SU-DHL-6 (cell line): ENCODE measurements around the gene CEACAM20.
"Not testable (repeated sequence)": the region's sequence is repeated elsewhere in the genome, so short reads cannot be mapped to it uniquely, and the experiment has no call there.

Experiments used
- H2AFZ ChIP-seq: fragments of 200-600 bp; sonication (generic); 2 replicates; pipeline ENCODE4 v1.6.1; 2014; ENCODE audit warnings: low read depth, mild to moderate bottlenecking, moderate library complexity, mixed read lengths, antibody characterized with exemption, low read length; ENCODE audit not compliant: severe bottlenecking
- H3F3A ChIP-seq: fragments of 200-600 bp; shearing (Covaris generic); 2 replicates; pipeline ENCODE4 v1.6.0; 2016; ENCODE audit warnings: antibody characterized with exemption, mild to moderate bottlenecking; ENCODE audit not compliant: insufficient read depth
- H3K27ac ChIP-seq: fragments of 200-600 bp; sonication (generic); 2 replicates; pipeline ENCODE4 v1.5.1; 2016; ENCODE audit warnings: low read depth, mild to moderate bottlenecking, low read length, moderate library complexity, mixed read lengths
- H3K27me3 ChIP-seq: fragments of 200-600 bp; sonication (generic), shearing (Covaris generic); 2 replicates; pipeline ENCODE4 v1.6.0; 2014; ENCODE audit warnings: mild to moderate bottlenecking, low read length
- H3K36me3 ChIP-seq: fragments of 200-600 bp; sonication (generic); 2 replicates; pipeline ENCODE4 v1.6.1; 2014; ENCODE audit warnings: mild to moderate bottlenecking, low read length, mixed read lengths
- H3K4me2 ChIP-seq: fragments of 300-600, 200-600 bp; shearing (Covaris generic), sonication (generic); 2 replicates; pipeline ENCODE4 v1.6.0; 2014; ENCODE audit warnings: low read length, low read depth, mild to moderate bottlenecking; ENCODE audit not compliant: poor library complexity, severe bottlenecking
- H3K4me3 ChIP-seq: fragments of 200-600 bp; sonication (generic); 2 replicates; pipeline ENCODE4 v1.5.1; 2014; ENCODE audit warnings: antibody characterized with exemption, low read length, mild to moderate bottlenecking, mixed read lengths; ENCODE audit not compliant: insufficient read depth, poor library complexity, severe bottlenecking
- H3K79me2 ChIP-seq: fragments of 200-600 bp; sonication (generic); 2 replicates; pipeline ENCODE4 v1.6.1; 2014; ENCODE audit warnings: mild to moderate bottlenecking, low read length, moderate library complexity; ENCODE audit not compliant: insufficient read depth
- H3K9ac ChIP-seq: fragments of 200-600 bp; sonication (generic); 2 replicates; pipeline ENCODE4 v1.7.0; 2014; ENCODE audit warnings: mild to moderate bottlenecking, low read length
- H3K9me2 ChIP-seq: fragments of 200-600 bp; sonication (generic); replicated peaks from 2 replicates; pipeline ENCODE4 v1.6.1; 2014; ENCODE audit warnings: low read length; ENCODE audit not compliant: insufficient read depth
- H3K9me3 ChIP-seq: fragments of 200-600 bp; sonication (generic); 2 replicates; pipeline ENCODE4 v1.6.1; 2014; ENCODE audit warnings: low read length, mixed read lengths; ENCODE audit not compliant: insufficient read depth
- H4K20me1 ChIP-seq: fragments of 200-600 bp; sonication (generic); 2 replicates; pipeline ENCODE4 v1.6.1; 2014; ENCODE audit warnings: low read depth, mild to moderate bottlenecking, antibody characterized with exemption, low read length, moderate library complexity, mixed read lengths
- CTCF ChIP-seq: fragments of 200-600 bp; sonication (generic); IDR thresholded peaks from one replicate; pipeline ENCODE4 v1.5.1; 2017; ENCODE audit warnings: antibody characterized with exemption, mild to moderate bottlenecking, low read length, moderate library complexity; ENCODE audit not compliant: insufficient read depth, poor library complexity, severe bottlenecking
- EZH2phosphoT487 ChIP-seq: fragments of 200-600 bp; sonication (generic), shearing (Covaris generic); conservative IDR thresholded peaks from 2 replicates; pipeline ENCODE4 v1.6.1; 2018; ENCODE audit warnings: mild to moderate bottlenecking, antibody characterized with exemption, low read length, moderate library complexity, mixed read lengths

CEACAM20 gene

DNA sequence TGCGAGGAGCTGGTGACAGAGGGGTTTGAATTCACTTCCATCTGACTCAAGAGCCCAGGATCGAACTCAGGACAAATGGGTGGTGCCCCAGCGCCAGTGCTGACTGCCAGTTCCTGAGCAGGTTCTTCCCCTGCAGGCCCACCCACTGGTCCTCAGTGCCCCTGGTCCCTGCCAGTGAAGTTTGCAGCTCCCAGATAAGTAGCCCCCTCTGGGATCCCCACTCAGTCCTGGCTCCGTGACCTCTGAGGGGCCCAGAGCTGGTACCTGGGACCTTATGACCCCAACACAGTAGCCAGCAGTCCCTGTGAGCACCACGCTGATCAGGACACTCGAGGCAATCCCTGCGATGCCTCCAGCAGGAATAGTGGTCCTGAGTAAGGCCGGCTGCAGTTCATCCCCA lies 11.3 kb upstream of the CEACAM20 start:
- Histone ChIP-seq H3K27ac (no peak overlapping the region), H3K36me3 (no peaks in the 10 kb centered on the region), H3K9me2 (no peaks in the 10 kb centered on the region), H3F3A (no peaks in the 10 kb centered on the region), H3K79me2 (no peaks in the 10 kb centered on the region), H3K27me3 (no peaks in the 10 kb centered on the region), H2AFZ (no peak overlapping the region), H3K4me2 (no peak overlapping the region), H4K20me1 (no peaks in the 10 kb centered on the region), H3K9me3 (no peaks in the 10 kb centered on the region), H3K4me3 (no peak overlapping the region), H3K9ac (no peak overlapping the region)
- TF ChIP-seq EZH2phosphoT487 (no peak), CTCF (no peak)

GRCh38 chr19:44539991-44540390 lies 10.5 kb upstream of the CEACAM20 start:
- Histone ChIP-seq H3K9ac (no peak overlapping the region), H3F3A (no peaks in the 10 kb centered on the region), H2AFZ (no peak overlapping the region), H3K4me3 (no peak overlapping the region), H3K9me2 (no peaks in the 10 kb centered on the region), H3K9me3 (no peaks in the 10 kb centered on the region), H3K36me3 (no peaks in the 10 kb centered on the region), H4K20me1 (no peaks in the 10 kb centered on the region), H3K79me2 (no peaks in the 10 kb centered on the region), H3K4me2 (no peak overlapping the region), H3K27ac (no peak overlapping the region), H3K27me3 (no peaks in the 10 kb centered on the region)
- TF ChIP-seq CTCF (no peak), EZH2phosphoT487 (no peak)

GRCh38 chr19:44539236-44539826 lies 9.9 kb upstream of the CEACAM20 start:
- TF ChIP-seq EZH2phosphoT487 (no peak), CTCF (no peak)
- no peaks in the 10 kb centered on the region for H3K9me3 ChIP-seq
- H3F3A ChIP-seq = no peaks in the 10 kb centered on the region

GRCh38 chr19:44535361-44535760 lies 5.9 kb upstream of the CEACAM20 start:
- not testable (repeated sequence) for H3K27ac ChIP-seq, H3F3A ChIP-seq, H3K4me2 ChIP-seq, H4K20me1 ChIP-seq, H3K36me3 ChIP-seq, H3K4me3 ChIP-seq, H3K9me2 ChIP-seq, H3K27me3 ChIP-seq, H3K9me3 ChIP-seq, H3K79me2 ChIP-seq, H3K9ac ChIP-seq, H2AFZ ChIP-seq

More at GRCh38 chr19:44539236-44539826, 9.9 kb upstream of the CEACAM20 start:
- H3K36me3 ChIP-seq = no peaks in the 10 kb centered on the region
- no peaks in the 10 kb centered on the region for H3K79me2 ChIP-seq
- no peaks in the 10 kb centered on the region for H3K9me2 ChIP-seq
- no peaks in the 10 kb centered on the region for H4K20me1 ChIP-seq
- H3K27ac ChIP-seq = no peak overlapping the region
- H2AFZ ChIP-seq = no peak overlapping the region
- no peak overlapping the region for H3K9ac ChIP-seq
- no peak overlapping the region for H3K4me2 ChIP-seq
- no peak overlapping the region for H3K4me3 ChIP-seq
- no peaks in the 10 kb centered on the region for H3K27me3 ChIP-seq
